Prostate gland (tissue), 2 donors: ENCODE measurements around the gene TSFM. TPM values are rescaled to one million over a fixed set of nuclear protein-coding genes. Genes with fewer than 3 reads are reported as not detected.

Source experiments
- DNase-seq: peaks from one replicate; pipeline ENCODE4 v3.0.0-alpha.2; 2019; ENCODE audit warnings: low spot score
- H3K27ac ChIP-seq, 2 donors: fragments of 200-600 bp; sonication (generic); 2 replicates each; pipeline ENCODE4 v1.5.1; 2017 to 2019
- H3K27me3 ChIP-seq: fragments of 200-600 bp; sonication (generic); replicated peaks from 2 replicates; pipeline ENCODE4 v1.5.1; 2019; ENCODE audit not compliant: insufficient read depth
- H3K36me3 ChIP-seq, 2 donors: fragments of 200-600 bp; sonication (generic); 1 replicate in 1 of 2; 2 replicates in 1 of 2; pipeline versions ENCODE4 v1.5.1 to v1.8.1; 2017 to 2019
- H3K4me1 ChIP-seq: fragments of 200-600 bp; sonication (generic); replicated peaks from 2 replicates; pipeline ENCODE4 v1.5.1; 2019
- H3K4me3 ChIP-seq, 2 donors: fragments of 200-600 bp; sonication (generic); 2 replicates each; pipeline ENCODE4 v1.5.1; 2017 to 2019
- H3K9me3 ChIP-seq: fragments of 200-600 bp; sonication (generic); 2 replicates; pipeline ENCODE4 v1.5.1; 2017
- POLR2A ChIP-seq: fragments of 450-650 bp; IDR thresholded peaks from one replicate; pipeline ENCODE4 v1.6.1; 2016; ENCODE audit warnings: antibody characterized with exemption, mild to moderate bottlenecking
- POLR2AphosphoS5 ChIP-seq: sonication (generic); formaldehyde crosslinking; IDR thresholded peaks from one replicate; pipeline ENCODE4 v1.6.1; 2017; ENCODE audit warnings: antibody characterized with exemption
- WGBS: methylation state at CpG from one replicate; pipeline ENCODE4 v1.1.5; 2018; 5-methylcytosine and 5-hydroxymethylcytosine counted together
- intact Hi-C: fragments of 100-400 bp; cut with DNase I; formaldehyde crosslinking; loops from one replicate; pipeline ENCODE4 v1.14.2; 2022
- total RNA-seq, 2 donors: library from RNA; depleted of rRNA; stranded (reverse); fragments of >200 nt; gene quantifications; one replicate each; pipeline ENCODE4 v1.1.0, GENCODE V29; 2016
- TF ChIP-seq, protein P1 (sequence below), 4 experiments: fragments of 200-600 bp in 2 of 4; fragments of 450-650 bp in 2 of 4; sonication (generic) in 2 of 4; IDR thresholded peaks; 1 replicate in 3 of 4; 2 replicates in 1 of 4; pipeline ENCODE4 v1.5.1; 2016 to 2019; ENCODE audit warnings: antibody characterized with exemption in 4 of 4, mild to moderate bottlenecking in 2 of 4, moderate library complexity in 2 of 4

The TSFM gene
- total RNA-seq, 2 donors from 2014 or later = 24.3 to 39.6 TPM

DNA sequence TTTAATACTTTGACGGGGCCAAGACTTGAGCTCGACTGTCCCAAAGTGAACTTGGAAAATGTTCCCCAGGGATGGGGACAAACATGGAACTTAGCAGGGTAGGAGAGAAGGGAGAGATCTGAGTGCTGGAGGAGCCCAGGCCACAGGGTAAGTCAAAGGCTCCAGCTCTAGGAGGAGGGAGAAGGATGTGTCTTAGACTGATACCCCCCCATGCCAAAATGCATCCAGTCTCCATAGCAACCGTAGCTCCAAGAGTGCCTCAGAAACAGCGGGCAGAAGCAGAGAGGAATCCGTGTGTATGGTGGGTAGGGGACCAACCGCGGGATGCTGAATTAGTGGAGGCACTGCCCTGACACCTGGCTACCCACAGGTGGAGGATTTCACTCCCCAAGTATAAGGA lies 43.2 kb upstream of the TSFM start:
- H3K36me3 ChIP-seq = no peaks in the 10 kb centered on the region
- H3K9me3 ChIP-seq = no peaks in the 10 kb centered on the region
- no peak overlapping the region for H3K27ac ChIP-seq
- H3K4me3 ChIP-seq = no peak overlapping the region
- TF ChIP-seq, protein P1, sequence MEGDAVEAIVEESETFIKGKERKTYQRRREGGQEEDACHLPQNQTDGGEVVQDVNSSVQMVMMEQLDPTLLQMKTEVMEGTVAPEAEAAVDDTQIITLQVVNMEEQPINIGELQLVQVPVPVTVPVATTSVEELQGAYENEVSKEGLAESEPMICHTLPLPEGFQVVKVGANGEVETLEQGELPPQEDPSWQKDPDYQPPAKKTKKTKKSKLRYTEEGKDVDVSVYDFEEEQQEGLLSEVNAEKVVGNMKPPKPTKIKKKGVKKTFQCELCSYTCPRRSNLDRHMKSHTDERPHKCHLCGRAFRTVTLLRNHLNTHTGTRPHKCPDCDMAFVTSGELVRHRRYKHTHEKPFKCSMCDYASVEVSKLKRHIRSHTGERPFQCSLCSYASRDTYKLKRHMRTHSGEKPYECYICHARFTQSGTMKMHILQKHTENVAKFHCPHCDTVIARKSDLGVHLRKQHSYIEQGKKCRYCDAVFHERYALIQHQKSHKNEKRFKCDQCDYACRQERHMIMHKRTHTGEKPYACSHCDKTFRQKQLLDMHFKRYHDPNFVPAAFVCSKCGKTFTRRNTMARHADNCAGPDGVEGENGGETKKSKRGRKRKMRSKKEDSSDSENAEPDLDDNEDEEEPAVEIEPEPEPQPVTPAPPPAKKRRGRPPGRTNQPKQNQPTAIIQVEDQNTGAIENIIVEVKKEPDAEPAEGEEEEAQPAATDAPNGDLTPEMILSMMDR (IDR thresholded peaks at IDR 0.05) = no peak
- TF ChIP-seq POLR2A (no peak), POLR2AphosphoS5 (no peak)
- intact Hi-C loops = no loop called here
- DNase-seq = no peak
- H3K27me3 ChIP-seq = peaks cover 12% of the 10 kb centered on the region
- 14% methylated on average over 7 of the region's 7 CpGs for WGBS
- peaks cover 22% of the 10 kb centered on the region for H3K4me1 ChIP-seq

DNA sequence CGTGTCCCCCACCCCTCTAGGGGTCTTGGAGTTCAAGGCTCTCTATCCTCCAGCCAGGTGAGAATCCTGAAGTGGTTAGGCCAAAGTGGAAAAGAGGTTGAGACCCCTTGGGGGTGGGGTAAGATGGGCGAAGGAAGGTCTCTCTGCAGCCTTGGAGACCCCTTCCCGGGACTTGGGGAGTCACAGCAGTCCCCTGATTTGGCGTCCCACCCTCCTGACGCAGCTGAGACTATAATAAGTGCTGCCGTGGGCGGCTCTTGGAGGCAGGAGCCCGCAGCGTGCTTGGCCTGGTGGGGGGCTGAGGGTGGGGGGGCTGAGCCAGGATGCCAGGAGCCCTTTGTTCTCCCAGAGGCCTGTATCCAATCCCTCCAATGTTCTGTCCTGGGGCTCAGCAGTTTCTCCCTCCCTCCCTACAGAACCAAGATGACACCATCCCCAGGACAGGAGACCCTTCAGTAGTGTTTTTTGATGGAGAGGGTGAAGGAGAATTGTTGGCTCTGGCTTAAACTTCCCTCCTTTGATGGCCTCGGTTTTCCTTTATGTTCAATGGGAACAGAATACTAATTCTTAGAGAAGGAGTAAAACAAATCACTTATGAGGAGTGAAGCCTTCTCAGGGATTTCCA lies 42.6 kb upstream of the TSFM start:
- intact Hi-C loops = no loop called here
- no peaks in the 10 kb centered on the region for H3K9me3 ChIP-seq
- no peak overlapping the region for H3K27ac ChIP-seq
- H3K4me1 ChIP-seq = peaks cover 22% of the 10 kb centered on the region
- 40% methylated on average over 10 of the region's 10 CpGs for WGBS
- DNase-seq = no peak
- H3K36me3 ChIP-seq = no peaks in the 10 kb centered on the region
- H3K4me3 ChIP-seq = no peak overlapping the region
- peaks cover 12% of the 10 kb centered on the region for H3K27me3 ChIP-seq
- TF ChIP-seq, protein P1 (IDR thresholded peaks at IDR 0.05) = no peak
- no peak for TF ChIP-seq POLR2AphosphoS5
- TF ChIP-seq POLR2A = no peak

DNA sequence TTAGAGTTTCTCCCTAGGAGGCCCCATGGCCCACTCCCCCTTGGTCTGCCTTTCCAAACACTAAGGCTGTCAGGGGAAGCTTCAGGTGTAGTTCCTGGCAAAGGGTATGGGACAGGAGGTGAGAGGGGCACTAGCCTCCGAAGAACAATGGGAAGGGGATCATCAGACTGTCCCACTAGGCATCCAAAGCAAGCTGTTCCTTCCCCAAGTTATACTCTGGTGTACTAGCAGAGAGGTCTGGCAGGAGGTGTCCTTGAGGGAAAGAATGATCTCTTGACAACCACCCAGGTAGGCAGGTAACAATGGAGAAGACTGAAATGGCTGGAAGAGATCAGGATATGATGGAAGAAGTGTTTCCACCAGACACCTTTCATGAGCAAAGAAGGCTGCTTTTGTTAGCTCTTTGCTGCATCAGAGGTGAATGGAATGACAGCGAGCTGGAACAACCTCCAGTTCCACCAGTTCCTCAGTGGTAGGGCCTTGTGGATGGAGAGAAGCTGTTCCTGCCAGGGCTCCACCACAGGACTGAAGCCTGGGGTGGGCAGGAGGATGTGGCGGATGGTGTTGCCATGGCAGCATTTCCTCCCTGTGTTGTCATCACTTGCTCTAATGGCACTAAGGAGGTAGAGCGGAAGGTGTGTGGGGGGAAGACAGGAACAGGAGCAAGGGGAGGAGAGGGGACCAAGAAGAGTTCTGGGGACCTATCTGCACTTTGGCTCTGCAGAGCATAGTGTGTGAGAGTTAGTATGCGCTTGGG lies 41.8 kb upstream of the TSFM start:
- 56% methylated on average over 5 of the region's 5 CpGs for WGBS
- no peak for DNase-seq
- peaks cover 12% of the 10 kb centered on the region for H3K27me3 ChIP-seq

DNA sequence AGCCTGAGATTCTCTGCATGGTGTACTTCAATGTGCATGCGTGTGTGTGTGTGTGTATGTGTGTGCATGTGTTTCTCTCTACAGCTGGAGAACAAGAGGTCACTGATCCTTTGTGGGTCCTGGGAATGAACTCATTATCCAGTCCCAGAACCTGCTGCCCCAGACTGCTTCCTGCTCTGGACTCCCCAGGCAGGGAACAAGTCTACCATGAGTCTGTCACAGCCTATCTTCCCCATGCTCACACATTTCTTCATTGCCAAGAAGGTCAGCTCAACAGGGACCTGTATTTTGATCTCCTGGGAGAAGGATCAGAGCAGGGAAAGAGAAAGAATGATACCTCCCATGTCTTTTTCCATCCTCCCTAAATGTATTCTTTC lies 41.2 kb upstream of the TSFM start:
- TF ChIP-seq POLR2AphosphoS5 (no peak), POLR2A (no peak)
- TF ChIP-seq, protein P1 (IDR thresholded peaks at IDR 0.05) = no peak
- Histone ChIP-seq H3K36me3 (no peaks in the 10 kb centered on the region), H3K4me1 (peaks cover 15% of the 10 kb centered on the region), H3K4me3 (no peak overlapping the region), H3K27ac (no peak overlapping the region), H3K9me3 (no peaks in the 10 kb centered on the region), H3K27me3 (peaks cover 12% of the 10 kb centered on the region)
- intact Hi-C loops = no loop called here
- 85% methylated on average over 1 of the region's 1 CpG for WGBS
- DNase-seq = no peak

More for the DNA sequence above, 41.8 kb upstream of the TSFM start:
- peaks cover 21% of the 10 kb centered on the region for H3K4me1 ChIP-seq
- intact Hi-C loops = no loop called here
- H3K9me3 ChIP-seq = no peaks in the 10 kb centered on the region
- H3K27ac ChIP-seq = no peak overlapping the region
- TF ChIP-seq, protein P1 (IDR thresholded peaks at IDR 0.05) = no peak
- no peak for TF ChIP-seq POLR2A
- no peak for TF ChIP-seq POLR2AphosphoS5
- H3K4me3 ChIP-seq = no peak overlapping the region
- no peaks in the 10 kb centered on the region for H3K36me3 ChIP-seq
